Limb (tissue), 2 donors: ENCODE data around the gene PTPN5.

Experiments
- DNase-seq, 2 donors: peaks; one replicate each; pipeline ENCODE4 v3.0.0-alpha.2; 2016; ENCODE audit errors: extremely low spot score in 2 of 2

PTPN5 gene

DNA sequence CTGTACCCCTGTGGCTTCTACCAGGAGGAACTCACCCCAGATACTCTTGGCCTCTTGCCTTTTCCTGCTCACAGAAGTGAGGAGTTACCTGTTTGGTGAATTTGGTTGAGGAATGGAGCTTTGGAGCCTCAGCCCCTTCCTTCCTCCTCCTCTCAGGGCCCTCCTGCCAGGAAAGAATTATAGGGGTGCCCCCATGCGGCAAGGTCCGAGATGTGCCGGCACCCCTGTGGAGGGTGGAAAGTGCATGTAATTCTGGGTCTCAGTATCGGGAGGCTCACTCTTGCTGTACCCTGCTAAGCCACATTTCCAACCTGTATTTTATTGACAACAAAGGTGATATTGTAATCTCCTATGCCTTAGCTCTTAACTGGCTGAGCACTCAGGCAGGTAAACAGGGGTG is 51.9 kb downstream of the PTPN5 start:
- DNase-seq: no peak

DNA sequence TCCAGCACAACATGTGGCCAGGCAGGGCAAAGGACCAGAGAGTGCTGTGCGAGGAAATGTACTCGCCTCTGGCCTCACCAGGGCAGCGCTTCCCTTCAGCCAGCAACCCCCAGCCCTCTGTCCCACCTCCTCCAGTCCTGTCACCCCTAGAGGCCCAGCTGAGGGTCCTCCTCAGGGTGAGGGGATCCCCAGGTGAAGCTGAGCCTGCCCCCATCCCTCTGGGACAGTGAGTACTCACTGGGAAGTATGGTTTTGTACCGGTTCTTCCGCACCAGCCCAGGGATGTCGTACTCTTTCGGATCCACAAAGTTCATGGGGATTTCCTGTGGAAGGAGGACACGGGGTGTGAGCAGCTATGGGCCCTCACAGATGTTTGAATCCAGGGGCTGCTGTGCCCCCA is 54.0 kb downstream of the PTPN5 start:
- DNase-seq: no peak

DNA sequence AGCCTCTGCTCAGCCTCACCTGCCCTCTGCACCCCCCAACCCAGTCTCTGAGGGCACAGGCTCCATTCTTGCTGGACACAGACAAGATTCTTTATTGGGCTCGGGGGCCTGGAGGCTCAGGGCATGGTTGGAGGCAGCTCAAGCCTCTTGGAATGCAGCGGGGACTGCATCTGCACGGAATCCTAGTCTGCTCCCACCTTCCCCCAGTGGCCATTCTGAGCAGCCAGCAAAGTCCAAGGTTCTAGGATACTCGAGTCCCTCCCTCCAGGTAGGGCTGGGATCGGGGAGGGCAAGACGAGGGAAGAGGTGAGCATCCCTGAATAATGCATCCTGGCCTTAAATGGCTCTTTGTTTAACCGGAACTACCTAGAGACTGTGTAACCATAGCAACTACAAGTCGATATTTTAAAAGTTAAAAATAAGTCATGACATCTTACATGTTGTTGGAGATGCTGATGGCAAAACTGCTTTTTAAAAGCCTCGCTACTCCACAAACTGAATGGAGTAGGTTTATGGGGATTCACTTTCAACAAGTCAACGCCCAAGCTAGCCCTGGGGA is 54.9 kb downstream of the PTPN5 start:
- DNase-seq: no peak

DNA sequence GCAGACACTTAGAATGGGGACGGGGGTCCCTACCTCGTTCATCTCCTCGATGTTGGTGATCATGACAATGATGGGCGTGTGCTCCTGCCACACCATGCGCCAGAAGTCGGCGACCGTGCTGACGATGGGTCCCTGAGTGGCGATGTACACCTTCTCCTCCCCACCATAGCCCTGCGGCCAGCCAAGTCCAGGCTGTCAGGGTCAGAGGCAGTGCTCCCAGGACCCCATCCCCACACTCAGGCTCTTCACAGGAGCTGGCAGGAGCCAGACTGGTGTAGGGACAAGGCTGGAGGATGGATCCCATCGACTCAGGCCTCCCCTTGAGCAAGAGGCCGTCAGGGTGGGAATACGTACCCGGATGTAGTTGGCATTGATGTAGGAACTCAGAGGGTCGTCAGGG is 58.4 kb downstream of the PTPN5 start:
- no peak for DNase-seq

DNA sequence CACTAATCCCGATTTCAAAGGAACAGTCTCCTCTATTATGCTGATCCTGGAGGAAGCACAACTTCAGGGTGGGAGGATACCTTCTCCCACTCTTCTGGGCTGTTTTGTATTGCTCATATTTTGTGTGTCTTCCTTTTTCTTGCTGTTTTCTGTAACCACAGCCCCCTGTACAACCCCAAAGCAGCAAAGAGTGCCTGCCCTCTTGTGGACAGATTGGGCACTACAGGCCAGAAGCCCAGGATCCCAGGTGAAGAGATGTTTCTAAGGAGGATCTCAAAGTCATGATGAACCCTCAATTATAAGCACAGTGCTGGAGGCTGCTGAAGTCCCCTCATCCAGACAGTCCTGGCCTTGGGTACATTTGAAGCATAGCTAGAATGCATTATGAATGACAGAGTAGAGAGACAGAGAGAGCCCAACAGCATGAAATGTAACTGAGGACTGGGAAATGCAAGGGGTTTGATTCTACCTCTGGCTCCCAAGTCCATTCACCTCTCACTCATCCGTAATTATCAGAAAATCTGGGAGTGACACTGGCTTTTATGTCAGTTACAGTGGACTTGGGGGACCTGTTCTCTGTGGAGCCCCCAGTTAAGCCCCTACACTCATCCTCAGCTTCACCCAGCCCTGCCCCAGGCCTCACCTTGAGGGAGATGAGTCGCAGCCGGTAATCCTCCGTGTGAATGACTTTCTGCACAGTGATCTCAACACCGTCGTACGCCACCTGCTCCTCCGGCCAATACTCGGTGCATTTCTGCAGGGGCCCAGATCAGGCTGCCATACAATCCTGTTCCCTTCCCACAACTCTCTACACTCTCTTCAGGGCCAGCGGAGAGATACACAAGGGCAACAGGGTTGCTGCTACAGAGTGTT is 59.4 kb downstream of the PTPN5 start:
- peak; percentile 57 to 78 for DNase-seq

DNA sequence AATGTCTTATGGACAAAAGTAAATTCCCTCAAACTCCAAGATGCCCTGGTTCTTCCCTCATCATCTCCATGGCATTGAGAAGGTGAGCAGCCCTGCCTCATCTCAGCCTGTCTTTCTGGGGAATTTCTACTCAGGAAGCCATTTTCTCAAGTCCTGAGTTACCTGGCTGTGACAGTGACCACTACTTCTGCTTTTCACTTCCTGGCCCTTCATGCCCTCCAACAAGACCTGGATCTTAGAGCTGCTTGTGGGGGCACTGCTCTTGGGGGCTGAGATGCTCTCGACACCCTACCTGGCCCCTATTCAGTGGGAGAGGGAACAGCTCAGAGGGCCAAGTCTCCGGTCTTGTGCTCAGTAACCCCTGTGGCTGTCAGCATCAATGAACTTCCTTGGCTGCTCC is 60.2 kb downstream of the PTPN5 start:
- DNase-seq: no peak

DNA sequence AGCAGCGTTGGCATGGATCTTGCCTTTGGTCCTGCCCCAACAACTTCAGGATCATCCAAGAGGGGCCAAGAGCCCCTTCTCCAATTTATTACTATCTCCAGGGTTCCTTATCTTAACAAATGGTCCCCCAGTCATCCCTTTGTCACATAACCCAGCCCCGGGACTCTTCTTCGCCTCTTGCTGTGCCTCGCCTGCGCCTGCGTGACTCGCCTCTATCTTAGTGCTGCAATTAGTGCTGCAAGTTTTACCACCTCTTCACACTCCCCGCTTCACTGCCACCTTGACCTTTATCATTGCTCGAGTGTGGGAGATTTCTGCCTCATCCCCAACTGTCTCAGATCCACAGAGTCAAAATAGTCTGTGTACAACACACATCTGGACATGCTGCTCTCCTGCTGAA is 61.6 kb downstream of the PTPN5 start:
- DNase-seq: no peak

DNA sequence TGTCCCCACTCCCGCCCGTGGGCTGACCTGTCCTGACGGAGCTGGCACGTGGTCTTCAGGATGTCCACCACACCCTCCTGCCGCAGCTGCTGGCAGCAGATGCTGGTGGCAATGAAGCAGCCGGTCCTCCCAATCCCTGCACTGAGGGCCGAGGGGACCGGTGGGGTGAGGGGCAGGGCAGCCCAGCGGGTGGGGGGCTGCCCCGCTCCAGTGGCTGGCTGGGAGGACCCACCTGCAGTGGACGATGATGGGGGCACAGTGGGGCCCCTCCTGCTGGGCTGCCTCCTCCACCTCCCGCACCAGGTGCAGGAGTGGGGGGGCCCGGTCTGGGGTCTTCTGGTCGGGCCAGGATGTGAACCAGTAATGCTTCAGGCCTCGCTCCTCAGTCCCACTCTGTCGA is 62.2 kb downstream of the PTPN5 start:
- DNase-seq: no peak

DNA sequence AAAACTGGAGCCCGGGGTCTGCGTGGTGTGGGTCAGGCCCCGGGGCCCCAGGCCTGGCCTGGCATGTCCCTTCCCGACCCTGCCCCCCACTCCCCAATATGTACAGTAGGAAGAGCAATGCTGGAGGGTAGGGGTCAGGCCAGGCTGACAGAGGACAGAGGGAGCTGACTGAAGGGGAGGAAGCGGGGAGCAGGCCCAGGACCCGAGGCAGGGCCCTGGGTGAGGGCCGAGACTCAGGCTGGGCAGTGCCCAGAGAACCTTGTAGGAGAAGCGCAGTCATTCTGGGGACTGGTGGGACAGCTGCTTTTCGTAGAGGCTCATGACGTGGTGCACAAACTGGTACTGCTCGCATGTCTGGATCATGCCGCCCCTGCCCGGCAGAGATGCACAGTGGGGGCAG is 62.9 kb downstream of the PTPN5 start:
- no peak for DNase-seq

DNA sequence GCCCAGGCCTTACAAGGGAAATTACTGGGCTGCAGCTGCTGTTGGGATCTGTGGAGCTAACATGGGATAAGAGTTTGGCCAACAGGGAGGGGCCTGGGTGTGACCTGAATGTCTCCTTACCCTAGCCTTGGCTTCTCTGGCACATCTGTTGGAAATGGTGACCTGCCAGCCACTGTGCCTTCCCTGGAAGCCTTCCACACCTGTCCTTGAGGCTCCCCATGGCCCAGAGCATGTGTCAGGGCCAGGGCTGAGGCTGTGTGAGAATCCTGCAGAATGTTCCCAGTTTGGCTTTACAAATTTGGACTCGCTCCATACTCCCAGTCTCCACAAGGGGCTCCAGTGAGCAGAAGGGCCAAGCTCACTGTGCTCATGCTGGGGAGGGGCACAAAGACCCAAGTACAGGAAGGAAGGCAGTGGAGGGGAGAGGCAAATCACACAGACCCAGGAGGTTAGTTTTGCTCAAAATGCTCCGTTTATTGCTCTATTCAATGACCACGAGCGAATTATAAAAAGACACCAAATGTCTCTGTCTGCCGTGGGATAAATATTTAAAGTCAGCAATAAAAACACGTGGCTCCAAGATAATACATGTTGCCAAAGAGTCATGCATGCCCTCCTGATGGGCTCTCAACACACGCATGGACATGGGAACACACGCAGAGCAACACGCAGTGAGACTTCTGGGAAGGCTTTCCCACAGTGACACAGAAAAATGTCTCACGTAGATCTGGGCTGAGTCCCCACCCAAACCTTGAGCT is 63.9 kb downstream of the PTPN5 start:
- DNase-seq: peak in 1 of 2 donors; percentile 62

DNA sequence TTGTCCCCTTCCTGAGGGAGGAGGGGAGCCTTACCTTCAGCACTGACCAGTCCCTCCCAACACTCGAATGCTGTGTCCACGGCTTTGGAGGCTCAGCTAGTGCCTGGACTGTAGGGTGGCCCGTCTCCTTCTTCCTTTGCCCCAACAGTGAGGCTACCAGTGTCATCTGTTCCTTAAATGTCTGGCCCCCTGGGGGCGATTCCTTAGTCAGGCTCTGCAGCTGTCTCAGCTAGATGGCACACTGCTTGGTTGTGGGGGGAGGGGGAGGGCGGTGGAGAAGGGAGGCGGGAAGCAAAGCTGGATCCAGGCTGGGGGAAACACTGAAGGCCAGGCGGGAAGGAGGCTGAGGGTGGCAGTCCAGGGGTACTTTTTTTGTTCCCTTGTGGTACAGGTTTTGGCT is 65.6 kb downstream of the PTPN5 start, which contains the start of gene IGSF22:
Gene IGSF22 (minus strand): TSS at position 149 of the 400 bp plus-strand sequence. CDS start 1,952 bp downstream, outside the sequence.
- no peak for DNase-seq

DNA sequence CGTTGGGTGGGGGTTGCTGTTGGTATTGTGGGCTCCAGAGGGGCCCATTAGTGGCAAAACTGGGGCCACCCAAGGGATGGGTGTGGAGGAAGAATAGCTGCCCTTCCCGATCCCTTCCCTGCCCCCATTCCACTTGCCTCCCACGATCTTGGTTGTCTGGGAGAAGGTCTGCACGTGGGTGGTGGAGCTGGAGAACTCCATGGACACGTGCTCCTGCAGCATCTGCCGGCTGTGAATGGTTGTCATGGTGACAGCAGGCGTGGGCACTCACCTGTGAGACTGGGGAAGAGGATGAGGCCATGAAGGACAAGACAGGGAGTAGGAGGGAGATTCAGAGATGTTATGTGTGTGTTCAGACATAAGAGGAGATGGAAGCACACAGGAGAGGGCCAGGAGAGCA is 67.6 kb downstream of the PTPN5 start:
- no peak for DNase-seq

DNA sequence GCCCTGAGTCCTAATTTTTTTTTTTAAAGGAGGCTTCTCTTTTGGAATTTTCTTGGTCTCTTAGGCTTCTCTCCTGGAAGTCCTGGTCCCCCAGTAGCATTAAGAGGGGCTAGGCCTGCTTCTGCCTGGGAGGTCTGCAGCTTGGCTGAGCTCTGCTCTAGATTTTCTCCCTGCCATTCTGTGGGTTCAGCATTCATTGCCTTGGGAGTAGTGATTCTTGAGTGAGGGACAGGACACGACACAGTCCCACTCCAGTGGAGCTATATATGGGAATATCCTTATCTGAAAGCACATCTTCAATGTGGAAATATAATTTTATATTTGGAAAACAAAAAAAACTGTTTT is 69.3 kb downstream of the PTPN5 start:
- DNase-seq: no peak

DNA sequence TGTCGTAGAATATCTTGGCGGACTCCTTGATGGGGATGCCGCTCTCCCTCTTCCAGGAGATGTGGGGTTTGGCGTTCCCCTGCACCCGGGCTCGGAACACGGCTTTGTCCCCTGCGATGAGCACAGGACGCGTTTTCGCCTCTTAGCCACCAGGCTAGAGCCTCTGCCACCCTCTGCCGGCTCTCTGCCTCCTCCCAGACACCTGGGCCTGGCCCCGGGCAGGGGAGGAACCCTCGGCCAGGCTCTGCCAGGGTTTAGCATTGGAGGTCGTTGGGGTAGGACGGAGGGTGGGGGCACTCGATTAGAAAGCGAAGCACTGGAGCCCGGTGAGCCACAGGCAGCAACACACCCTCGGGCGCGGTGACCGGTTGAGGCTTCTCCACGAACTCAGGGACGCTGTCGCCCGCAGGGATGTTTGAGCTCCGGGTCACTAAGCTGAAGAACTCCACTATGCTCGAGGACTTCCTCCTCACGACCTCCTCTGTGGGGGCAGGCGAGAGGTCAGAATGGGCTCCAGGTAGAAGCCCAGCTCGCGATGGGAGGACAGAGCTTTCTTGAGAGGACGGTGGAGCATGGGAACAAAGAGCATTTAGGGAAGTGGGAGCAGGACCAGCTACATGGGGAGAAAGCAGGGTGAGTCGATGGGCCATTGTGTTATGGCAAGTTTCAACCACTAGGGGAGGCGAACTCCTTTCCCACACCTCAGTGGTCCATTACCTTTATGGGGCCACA is 69.9 kb downstream of the PTPN5 start:
- DNase-seq: peak in 1 of 2 donors; percentile 60

DNA sequence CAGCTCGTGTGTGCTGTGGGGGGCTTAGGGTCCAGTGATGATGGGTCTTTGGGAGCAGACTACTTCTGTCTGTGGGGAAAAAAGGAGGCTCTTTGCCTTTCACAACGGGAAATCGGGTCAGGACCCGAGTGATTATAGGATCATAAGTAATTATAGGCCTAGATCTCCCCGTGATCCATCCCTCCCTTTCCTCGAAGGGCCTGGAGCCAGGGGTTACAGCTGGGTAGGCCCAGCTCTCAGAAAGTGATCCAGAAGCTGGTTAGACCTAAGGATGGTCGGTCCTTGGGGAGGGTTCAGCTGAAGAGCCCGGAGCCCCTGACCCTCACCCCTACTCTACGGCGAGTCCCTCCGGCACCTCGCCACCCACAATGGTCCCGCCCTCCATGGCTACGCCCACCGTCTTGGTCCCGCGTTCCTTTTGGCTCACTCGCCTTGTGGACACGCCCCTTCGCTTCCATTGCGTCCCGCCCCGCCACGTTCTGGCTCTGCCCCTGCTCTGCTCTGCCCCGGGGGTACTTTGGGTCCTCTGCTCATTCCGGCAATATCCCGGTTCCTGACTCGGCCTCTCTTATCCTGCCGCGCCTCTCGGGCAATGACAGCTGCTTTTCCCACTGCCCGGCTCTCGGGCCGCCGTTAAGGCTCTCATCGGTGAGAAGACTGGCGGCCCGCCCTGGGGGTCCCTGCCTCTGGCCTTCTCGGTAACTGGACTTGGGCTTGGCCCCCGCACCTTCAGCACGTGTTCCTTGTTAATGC is 70.6 kb downstream of the PTPN5 start:
- peak; percentile 75 to 89 for DNase-seq

DNA sequence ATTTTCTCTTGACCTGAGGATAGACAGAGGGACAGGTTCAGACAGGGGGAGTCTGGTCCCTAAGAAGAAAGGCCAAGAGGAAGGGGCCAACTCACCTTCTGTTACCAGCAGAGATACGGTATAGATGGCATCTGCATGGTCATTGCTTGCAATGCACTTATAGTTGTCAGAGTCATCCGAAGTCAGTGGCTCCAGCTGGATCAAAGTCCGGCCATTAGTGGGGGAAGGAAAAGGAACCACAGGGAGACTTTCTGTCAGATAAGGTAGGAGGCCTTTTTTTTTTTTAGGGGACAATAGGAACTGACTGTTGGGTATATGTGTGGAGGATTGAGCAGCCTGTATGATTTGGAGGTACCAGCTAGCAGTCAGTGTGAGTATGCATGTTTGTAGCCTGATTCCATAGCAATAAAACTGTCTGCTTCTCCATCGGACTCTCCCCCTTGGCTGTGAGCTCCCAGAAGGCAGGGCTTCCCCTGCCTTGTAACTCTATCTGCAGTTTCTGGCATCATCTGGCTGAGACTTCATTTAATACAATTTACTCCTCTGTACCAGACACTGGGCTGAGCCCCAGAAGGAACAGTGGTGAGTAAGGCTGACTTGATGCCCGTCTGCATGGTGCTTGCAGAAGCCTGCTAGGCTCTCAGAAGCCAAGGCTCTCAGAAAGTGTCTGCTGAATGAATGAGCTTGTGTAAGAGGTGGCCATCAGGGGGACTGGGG is 71.3 kb downstream of the PTPN5 start:
- DNase-seq: no peak

DNA sequence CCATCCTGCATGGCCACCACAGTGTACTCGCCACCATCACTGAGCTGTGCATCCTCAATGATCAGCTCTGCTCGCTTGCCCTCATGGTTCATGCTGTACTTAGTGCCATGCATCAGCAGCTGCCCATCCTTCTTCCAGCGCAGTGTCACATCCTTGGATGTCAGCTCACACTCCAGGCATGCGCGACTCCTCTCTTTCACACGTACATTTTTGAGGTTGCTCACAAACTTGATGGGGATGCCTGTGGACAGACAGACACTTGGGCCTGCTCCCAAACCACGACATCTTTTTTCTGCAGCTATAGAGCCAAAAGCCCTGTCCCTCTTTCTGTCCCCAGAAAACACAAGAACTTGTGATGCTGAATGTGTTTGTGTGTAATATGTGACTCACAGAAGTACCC is 76.1 kb downstream of the PTPN5 start:
- no peak for DNase-seq

DNA sequence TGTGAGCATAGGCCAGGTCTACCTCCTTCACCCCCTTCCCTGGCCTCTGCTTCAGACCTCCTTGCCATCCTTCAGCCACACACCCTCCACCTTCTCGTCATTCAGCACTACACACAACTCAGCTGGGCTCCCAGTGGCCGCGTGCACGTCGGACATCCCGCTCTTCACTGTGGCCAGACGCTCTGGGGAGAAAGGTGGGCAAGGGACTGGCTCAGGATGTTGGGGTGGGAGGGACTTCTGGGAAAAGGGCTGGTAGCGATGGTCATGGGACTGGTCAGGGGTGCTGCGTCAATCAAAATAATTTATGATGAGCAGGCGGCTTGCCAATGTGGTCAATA is 77.2 kb downstream of the PTPN5 start:
- DNase-seq: no peak

DNA sequence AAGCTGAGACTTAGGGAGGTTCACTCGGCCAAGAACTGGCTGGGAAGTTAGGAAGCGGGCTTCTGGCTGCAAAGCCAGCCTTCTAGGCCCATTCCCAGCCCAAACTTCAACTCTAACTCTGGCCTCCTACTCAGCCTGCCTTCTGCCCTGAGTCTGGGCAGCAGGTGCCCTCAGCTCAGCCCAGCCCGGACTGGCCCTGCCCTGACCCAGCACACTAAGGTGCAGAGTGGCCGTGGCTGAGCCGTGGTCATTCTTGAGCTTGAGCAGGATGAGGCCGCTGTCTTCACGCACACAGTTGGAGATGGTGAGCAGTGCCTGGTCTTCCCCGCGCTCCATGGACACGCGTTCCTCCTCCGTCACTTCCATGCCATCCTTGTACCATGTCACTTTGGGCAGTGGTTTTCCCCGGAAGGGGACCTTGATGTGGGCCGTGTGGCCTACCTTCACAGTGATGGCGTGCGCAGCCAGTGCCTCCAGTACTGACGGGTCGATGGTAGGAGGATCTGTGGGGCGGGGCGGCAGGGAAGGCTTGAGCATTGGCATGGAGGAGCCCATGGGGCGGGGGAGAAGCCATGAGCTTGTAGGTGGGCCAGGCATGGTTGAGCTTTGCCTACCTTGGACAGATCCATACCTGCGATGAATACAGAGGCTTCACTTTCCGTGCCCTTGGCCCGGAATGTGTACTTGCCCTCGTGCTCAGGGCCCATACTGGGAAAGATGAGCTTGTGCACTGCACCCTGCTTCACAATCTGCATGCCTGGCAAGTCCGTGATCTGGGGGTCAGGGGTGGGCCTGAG is 77.8 kb downstream of the PTPN5 start:
- no peak for DNase-seq

DNA sequence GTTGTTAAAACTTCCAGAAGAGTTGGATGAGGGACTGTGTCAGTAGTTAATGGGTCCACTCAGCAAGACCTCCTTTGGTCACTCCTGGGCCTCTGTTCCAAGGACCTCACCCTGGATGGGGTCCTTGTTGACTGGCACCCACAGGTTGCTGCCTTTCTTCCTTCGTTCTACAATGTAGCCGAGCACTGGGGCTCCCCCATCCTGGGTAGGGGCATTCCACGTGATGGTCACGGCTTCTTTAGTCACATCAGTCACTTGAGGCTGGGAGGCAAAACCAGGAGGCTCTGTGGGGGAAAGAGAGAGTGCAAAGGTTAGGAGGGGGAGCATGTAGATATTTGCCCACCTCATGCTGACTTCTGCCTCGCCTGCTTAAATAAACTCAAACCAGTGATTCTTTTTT is 81.1 kb downstream of the PTPN5 start:
- DNase-seq: no peak
